T-helper 1 cell (primary cell): ENCODE measurements around the gene L3MBTL2.

ENCODE experiments used
- DNase-seq, 5 donors: peaks; one replicate each; pipeline ENCODE4 v3.0.0-alpha.2; 2012 to 2020

Gene L3MBTL2

DNA sequence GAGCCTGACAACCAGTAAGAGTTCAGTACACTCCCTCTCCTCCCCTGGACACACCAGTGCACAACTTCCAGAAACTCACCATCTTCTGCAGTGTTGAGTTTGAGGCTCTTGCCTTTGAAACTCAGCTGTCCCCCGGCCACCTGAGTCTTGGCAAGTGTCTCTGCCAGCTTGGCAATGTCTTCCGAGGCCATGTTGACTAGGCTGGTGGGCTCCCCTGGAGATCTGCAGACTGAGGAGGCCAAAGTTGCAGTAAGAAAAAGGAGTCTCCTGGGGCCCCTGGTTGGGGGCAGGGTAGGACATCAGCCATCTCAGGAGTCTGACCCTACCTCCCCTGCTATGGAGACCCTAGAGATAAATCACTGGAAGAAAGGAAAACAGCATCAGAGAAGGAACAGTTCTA, 75.7 kb downstream of the L3MBTL2 start:
- no peak for DNase-seq
